Activated T-cell treated with anti-CD3 and anti-CD28 coated beads, Interleukin-2, amount 50 U/mL, for 72 hours (primary cell): ENCODE data around the gene RING1. TPM values are rescaled to one million over a fixed set of nuclear protein-coding genes. Genes with fewer than 3 reads are reported as not detected.

ENCODE experiments used
- ATAC-seq, 2 donors: fragments of 150-1000 bp; cut with Tn5 transposase; replicated peaks in 1 of 2; 2 replicates each; pipeline ENCODE4 v1.10.0; 2021; ENCODE audit warnings: moderate library complexity in 2 of 2, mild to moderate bottlenecking in 1 of 2
- DNase-seq, 2 donors: peaks; one replicate each; pipeline ENCODE4 v3.0.0; 2021 to 2022; ENCODE audit warnings: mixed read lengths in 1 of 2
- H3K27ac Mint-ChIP-seq: one replicate; pipeline ENCODE4 v1.8.0; 2022; ENCODE audit warnings: mild to moderate bottlenecking, moderate library complexity, mixed read lengths
- H3K27me3 Mint-ChIP-seq: one replicate; pipeline ENCODE4 v1.8.0; 2022; ENCODE audit warnings: low read depth, mixed read lengths
- H3K36me3 Mint-ChIP-seq, 2 donors: one replicate each; pipeline ENCODE4 v1.8.0; 2022; ENCODE audit warnings: mixed read lengths in 2 of 2, mild to moderate bottlenecking in 1 of 2; ENCODE audit not compliant: insufficient read depth in 2 of 2
- H3K4me1 Mint-ChIP-seq: one replicate; pipeline ENCODE4 v1.8.0; 2022; ENCODE audit warnings: low read depth, mixed read lengths
- H3K4me3 Mint-ChIP-seq, 2 donors: one replicate each; pipeline ENCODE4 v1.8.0; 2022; ENCODE audit warnings: mild to moderate bottlenecking in 2 of 2, mixed read lengths in 2 of 2, moderate library complexity in 2 of 2
- H3K9me3 Mint-ChIP-seq, 2 donors: one replicate each; pipeline ENCODE4 v1.8.0; 2022; ENCODE audit warnings: mixed read lengths in 2 of 2
- total RNA-seq, 2 donors: library from RNA; stranded (reverse); gene quantifications; one replicate each; pipeline ENCODE4 v1.2.3, GENCODE V29; 2022

RING1 gene
- total RNA-seq, 2 donors from 2014 or later: 30.1 to 37.7 TPM

DNA sequence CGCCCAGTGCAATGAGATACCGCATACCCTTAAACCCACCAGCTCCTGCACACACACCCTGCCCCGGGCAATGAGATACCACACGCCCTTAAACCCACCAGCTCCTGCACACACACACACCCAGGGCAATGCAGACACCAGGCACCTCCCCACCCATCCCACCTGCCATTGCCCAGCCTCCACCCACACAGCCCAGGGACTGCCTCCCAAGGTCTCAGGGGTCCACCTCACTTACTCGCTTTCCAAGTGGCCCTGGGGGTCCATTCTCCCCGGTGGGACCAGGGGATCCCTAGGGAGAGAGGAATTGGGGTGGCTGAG, 40.1 kb upstream of the RING1 start:
- ATAC-seq (no peak), DNase-seq (no peak)
- Mint-ChIP-seq H3K4me1 (no peaks in the 10 kb centered on the region), H3K4me3 (no peak overlapping the region), H3K27ac (no peak overlapping the region), H3K9me3 (no peaks in the 10 kb centered on the region), H3K36me3 (no peaks in the 10 kb centered on the region), H3K27me3 (no peaks in the 10 kb centered on the region)

GRCh38 chr6:33168639-33169038, 39.7 kb upstream of the RING1 start:
- Mint-ChIP-seq H3K4me1 (no peaks in the 10 kb centered on the region), H3K36me3 (no peaks in the 10 kb centered on the region), H3K9me3 (no peaks in the 10 kb centered on the region), H3K27me3 (no peaks in the 10 kb centered on the region), H3K4me3 (no peak overlapping the region), H3K27ac (no peak overlapping the region)
- DNase-seq (no peak), ATAC-seq (no peak)

GRCh38 chr6:33169291-33170175, 38.8 kb upstream of the RING1 start:
- DNase-seq: no peak
- H3K9me3 Mint-ChIP-seq: no peaks in the 10 kb centered on the region
- H3K4me1 Mint-ChIP-seq: no peaks in the 10 kb centered on the region
- no peak for ATAC-seq
- no peaks in the 10 kb centered on the region for H3K27me3 Mint-ChIP-seq
- H3K27ac Mint-ChIP-seq: no peak overlapping the region
- H3K36me3 Mint-ChIP-seq: no peaks in the 10 kb centered on the region
- no peak overlapping the region for H3K4me3 Mint-ChIP-seq

- Mint-ChIP-seq H3K9me3 (no peaks in the 10 kb centered on the region), H3K36me3 (no peaks in the 10 kb centered on the region), H3K27ac (no peak overlapping the region), H3K4me1 (no peaks in the 10 kb centered on the region), H3K27me3 (no peaks in the 10 kb centered on the region), H3K4me3 (no peak overlapping the region)
- DNase-seq (no peak), ATAC-seq (no peak)
These were observed 37.9 kb upstream of the RING1 start for GRCh38 chr6:33170176-33171015.

GRCh38 chr6:33171016-33171879, 37.1 kb upstream of the RING1 start:
- H3K27ac Mint-ChIP-seq: no peak overlapping the region
- DNase-seq: no peak
- H3K36me3 Mint-ChIP-seq: no peaks in the 10 kb centered on the region
- no peaks in the 10 kb centered on the region for H3K27me3 Mint-ChIP-seq
- ATAC-seq: no peak
- H3K4me3 Mint-ChIP-seq: no peak overlapping the region
- H3K4me1 Mint-ChIP-seq: no peaks in the 10 kb centered on the region
- H3K9me3 Mint-ChIP-seq: no peaks in the 10 kb centered on the region

DNA sequence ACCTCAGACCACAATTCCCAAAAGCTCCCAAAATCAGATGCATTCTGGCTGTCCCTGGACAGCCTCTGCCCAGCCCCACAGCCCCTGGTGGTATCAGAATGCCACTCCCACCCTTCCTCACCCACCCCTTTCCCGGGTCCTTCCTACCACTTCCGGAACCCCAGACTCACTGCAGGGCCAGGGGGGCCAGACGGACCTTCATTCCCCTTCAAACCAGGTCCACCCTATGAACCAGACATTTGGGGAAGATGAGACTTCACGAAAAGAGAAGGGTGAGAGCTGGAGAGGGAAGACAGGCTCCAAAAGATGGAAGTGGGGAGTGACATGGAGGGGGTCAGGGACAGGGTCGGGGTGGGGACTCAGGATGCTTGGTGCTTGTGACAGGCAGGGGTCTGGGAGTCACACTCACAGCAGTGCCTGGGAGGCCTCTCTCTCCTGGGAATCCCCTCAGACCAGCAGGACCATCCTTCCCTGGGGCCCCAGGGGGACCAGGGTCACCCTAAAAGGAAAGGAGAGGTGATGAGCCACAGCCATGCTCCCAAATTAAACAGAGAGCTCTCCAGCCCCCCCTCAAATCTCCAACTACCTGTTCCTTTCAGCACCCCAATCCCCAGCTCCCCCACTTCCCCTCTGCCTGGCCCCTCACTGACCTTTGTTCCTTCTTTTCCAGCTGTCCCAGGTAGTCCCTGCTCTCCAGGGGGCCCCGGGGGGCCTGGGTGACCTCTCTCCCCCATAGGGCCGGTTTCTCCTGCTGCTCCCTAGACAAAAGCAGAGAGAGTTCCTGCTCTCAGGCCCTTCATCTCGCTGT, 36.2 kb upstream of the RING1 start:
- Mint-ChIP-seq H3K36me3 (no peaks in the 10 kb centered on the region), H3K27ac (no peak overlapping the region)

DNA sequence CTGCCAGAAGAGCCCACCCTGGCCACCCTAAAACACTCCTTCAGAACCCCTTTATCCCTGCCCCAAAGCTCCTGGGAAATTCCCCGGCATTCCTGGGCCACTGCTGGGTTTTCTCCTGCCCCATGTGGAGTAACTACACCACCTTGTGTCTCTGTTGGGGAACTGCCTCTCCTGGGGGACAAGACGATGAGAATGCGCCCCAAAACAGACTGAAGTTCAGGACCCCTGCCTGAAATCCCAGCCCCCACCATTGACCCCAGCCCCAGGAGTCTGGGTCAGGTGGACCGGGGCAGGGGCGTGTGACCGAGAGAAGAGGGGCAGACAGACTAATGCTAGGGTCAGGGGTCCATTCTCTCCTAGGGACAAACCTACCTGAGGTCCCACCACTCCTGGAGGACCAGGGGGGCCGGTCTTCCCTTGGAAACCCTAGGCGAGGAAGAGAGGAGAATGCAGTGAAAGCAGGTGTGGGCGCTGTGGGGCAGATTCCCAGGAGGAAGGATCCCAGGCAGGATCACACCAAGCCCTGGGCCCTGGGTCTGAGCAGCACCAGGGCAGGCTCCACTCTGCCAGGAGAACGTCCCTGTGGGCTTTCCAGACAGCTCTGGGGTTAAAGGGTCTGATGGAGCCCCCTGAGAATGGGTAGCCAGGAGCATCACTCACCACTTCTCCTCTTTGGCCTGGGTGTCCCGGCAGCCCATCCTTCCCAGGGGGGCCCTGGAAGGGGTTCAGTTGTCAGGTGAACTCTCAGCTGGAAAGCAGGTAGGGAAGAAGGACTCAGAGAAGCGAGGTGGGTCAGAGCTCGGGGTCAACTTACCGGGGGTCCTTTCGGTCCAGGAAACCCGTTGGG, 35.4 kb upstream of the RING1 start:
- H3K27ac Mint-ChIP-seq: no peak overlapping the region
- DNase-seq (no peak), ATAC-seq (no peak)
- H3K27me3 Mint-ChIP-seq: no peaks in the 10 kb centered on the region
- H3K4me1 Mint-ChIP-seq: no peaks in the 10 kb centered on the region
- no peak overlapping the region for H3K4me3 Mint-ChIP-seq
- H3K36me3 Mint-ChIP-seq: no peaks in the 10 kb centered on the region
- H3K9me3 Mint-ChIP-seq: no peaks in the 10 kb centered on the region

More for the DNA sequence above, 36.2 kb upstream of the RING1 start:
- Mint-ChIP-seq H3K4me3 (no peak overlapping the region), H3K27me3 (no peaks in the 10 kb centered on the region), H3K9me3 (no peaks in the 10 kb centered on the region), H3K4me1 (no peaks in the 10 kb centered on the region)
- no peak for ATAC-seq
- no peak for DNase-seq

GRCh38 chr6:33173535-33174180, 34.6 kb upstream of the RING1 start:
- no peaks in the 10 kb centered on the region for H3K9me3 Mint-ChIP-seq

DNA sequence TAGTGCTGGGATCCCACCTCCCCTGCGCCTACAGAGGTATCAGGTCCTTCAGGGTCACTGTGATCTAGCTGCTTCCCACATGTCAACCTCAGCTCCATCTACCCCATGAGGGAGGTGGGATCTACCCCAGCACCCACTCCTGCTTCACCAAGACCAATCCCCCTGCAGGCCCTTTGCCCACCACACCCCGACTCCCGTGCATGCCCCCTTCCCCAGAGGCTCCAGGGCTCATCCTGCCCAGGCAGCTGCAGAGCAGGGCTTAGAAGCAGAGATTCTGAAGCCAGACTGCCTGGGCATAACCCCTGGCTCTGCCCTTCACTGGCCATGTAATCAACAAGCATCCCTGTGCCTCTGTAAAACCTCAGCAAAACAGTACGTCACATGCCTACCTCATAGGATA, 33.5 kb upstream of the RING1 start:
- no peak overlapping the region for H3K4me3 Mint-ChIP-seq
- ATAC-seq (no peak), DNase-seq (no peak)
- H3K27me3 Mint-ChIP-seq: no peaks in the 10 kb centered on the region
- no peaks in the 10 kb centered on the region for H3K9me3 Mint-ChIP-seq
- no peak overlapping the region for H3K27ac Mint-ChIP-seq
- no peaks in the 10 kb centered on the region for H3K4me1 Mint-ChIP-seq
- no peaks in the 10 kb centered on the region for H3K36me3 Mint-ChIP-seq

More at GRCh38 chr6:33173535-33174180, 34.6 kb upstream of the RING1 start:
- Mint-ChIP-seq H3K27me3 (no peaks in the 10 kb centered on the region), H3K36me3 (no peaks in the 10 kb centered on the region), H3K4me1 (no peaks in the 10 kb centered on the region), H3K27ac (no peak overlapping the region), H3K4me3 (no peak overlapping the region)
- no peak for ATAC-seq
- no peak for DNase-seq

GRCh38 chr6:33175436-33176069, 32.7 kb upstream of the RING1 start:
- ATAC-seq (no peak), DNase-seq (no peak)
- Mint-ChIP-seq H3K36me3 (no peaks in the 10 kb centered on the region), H3K9me3 (no peaks in the 10 kb centered on the region), H3K27ac (no peak overlapping the region), H3K4me3 (no peak overlapping the region), H3K4me1 (no peaks in the 10 kb centered on the region), H3K27me3 (no peaks in the 10 kb centered on the region)

DNA sequence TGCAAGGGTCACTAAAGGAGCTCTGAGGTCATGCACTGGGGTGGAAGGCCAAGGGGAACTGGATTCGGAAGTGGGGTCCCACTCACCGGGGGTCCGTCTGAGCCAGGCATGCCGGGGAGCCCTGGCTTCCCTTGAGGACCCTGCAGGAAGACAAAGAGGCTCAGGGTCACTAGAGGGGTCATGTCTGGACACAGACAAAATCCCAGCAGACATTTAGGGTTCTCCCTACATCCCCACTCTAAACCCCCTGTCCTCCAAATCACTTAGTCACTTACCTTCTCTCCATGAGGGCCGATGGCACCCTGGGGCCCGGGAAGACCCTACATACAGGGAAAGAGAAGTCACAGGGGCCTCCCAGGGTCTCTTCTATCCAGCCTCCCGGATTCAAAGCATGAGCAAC, 31.4 kb upstream of the RING1 start:
- H3K4me3 Mint-ChIP-seq: no peak overlapping the region
- DNase-seq: no peak
- H3K27me3 Mint-ChIP-seq: no peaks in the 10 kb centered on the region
- no peaks in the 10 kb centered on the region for H3K36me3 Mint-ChIP-seq
- no peaks in the 10 kb centered on the region for H3K4me1 Mint-ChIP-seq
- no peak overlapping the region for H3K27ac Mint-ChIP-seq
- no peaks in the 10 kb centered on the region for H3K9me3 Mint-ChIP-seq
- no peak for ATAC-seq
